NB4 (cell line): ENCODE measurements around the gene ACKR3.

ENCODE experiments used
- DNase-seq: peaks from one replicate; pipeline ENCODE4 v3.0.0; 2010; ENCODE audit warnings: low read depth
- H3K4me3 ChIP-seq: one replicate; pipeline ENCODE4 v1.5.1; 2011; ENCODE audit warnings: mild to moderate bottlenecking, low read depth, low read length, moderate library complexity
- MYC ChIP-seq: IDR thresholded peaks from 2 replicates; pipeline ENCODE4 v1.6.1; 2011; ENCODE audit warnings: low read depth, low read length
- POLR2A ChIP-seq: IDR thresholded peaks from 2 replicates; pipeline ENCODE4 v1.6.1; 2011; ENCODE audit warnings: mild to moderate bottlenecking; ENCODE audit not compliant: insufficient read length; ENCODE audit errors: extremely low read depth
- TF ChIP-seq, protein P1 (sequence below): IDR thresholded peaks from one replicate; pipeline ENCODE4 v1.5.1; 2012; ENCODE audit warnings: low read depth, low read length
- TF ChIP-seq, protein P2 (sequence below): IDR thresholded peaks from 2 replicates; pipeline ENCODE4 v1.6.1; 2011; ENCODE audit warnings: low read depth, low read length

The ACKR3 gene

DNA sequence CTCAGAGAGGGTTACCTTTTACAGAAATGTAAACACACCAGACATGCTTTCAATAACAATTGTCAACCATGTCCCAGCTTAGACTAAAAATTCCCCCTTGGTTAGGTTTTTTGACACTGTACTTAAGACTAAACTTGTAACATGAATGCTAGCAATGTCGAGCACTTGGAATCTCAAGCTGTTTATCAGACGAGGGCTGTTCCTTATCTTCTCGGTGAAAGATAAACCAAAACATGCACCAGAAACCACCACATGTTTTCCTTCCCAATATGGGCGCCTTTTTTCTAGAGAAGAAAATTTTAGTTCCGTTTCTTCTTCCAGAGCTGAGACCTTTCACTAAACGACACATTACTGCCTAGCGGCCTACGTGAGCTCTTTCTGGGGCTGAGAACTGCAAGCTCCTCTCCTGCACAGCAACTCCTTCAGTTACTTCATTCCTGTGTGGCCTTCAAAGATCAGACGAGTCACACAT lies 42.4 kb upstream of the ACKR3 start:
- no peak for DNase-seq
- TF ChIP-seq, protein P1, sequence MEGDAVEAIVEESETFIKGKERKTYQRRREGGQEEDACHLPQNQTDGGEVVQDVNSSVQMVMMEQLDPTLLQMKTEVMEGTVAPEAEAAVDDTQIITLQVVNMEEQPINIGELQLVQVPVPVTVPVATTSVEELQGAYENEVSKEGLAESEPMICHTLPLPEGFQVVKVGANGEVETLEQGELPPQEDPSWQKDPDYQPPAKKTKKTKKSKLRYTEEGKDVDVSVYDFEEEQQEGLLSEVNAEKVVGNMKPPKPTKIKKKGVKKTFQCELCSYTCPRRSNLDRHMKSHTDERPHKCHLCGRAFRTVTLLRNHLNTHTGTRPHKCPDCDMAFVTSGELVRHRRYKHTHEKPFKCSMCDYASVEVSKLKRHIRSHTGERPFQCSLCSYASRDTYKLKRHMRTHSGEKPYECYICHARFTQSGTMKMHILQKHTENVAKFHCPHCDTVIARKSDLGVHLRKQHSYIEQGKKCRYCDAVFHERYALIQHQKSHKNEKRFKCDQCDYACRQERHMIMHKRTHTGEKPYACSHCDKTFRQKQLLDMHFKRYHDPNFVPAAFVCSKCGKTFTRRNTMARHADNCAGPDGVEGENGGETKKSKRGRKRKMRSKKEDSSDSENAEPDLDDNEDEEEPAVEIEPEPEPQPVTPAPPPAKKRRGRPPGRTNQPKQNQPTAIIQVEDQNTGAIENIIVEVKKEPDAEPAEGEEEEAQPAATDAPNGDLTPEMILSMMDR: no peak
- no peak for TF ChIP-seq MYC
- TF ChIP-seq POLR2A: no peak
- TF ChIP-seq, protein P2, sequence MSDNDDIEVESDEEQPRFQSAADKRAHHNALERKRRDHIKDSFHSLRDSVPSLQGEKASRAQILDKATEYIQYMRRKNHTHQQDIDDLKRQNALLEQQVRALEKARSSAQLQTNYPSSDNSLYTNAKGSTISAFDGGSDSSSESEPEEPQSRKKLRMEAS: no peak

DNA sequence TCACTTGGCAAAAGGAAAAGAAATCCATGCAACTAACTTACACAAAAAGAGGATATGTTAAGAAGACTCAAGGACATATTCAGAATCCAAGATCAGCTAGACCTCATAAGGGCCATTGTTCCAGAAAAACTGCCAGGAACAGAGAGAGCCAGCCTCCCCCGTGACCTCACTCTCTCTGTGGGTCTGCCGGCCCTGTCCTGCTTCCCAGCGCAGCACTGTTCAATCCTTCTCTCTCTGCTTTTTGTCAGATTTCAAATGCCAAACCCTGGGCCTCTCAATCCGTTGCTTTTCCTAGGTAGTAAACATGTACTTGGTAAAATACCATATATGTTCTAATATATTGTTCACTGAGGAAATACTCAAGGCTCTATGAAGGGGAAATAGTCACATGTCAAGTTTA lies 40.0 kb upstream of the ACKR3 start:
- TF ChIP-seq, protein P1: no peak
- TF ChIP-seq POLR2A (no peak), MYC (no peak)
- DNase-seq: no peak
- no peak overlapping the region for H3K4me3 ChIP-seq

More for the DNA sequence above, 42.4 kb upstream of the ACKR3 start:
- no peak overlapping the region for H3K4me3 ChIP-seq

DNA sequence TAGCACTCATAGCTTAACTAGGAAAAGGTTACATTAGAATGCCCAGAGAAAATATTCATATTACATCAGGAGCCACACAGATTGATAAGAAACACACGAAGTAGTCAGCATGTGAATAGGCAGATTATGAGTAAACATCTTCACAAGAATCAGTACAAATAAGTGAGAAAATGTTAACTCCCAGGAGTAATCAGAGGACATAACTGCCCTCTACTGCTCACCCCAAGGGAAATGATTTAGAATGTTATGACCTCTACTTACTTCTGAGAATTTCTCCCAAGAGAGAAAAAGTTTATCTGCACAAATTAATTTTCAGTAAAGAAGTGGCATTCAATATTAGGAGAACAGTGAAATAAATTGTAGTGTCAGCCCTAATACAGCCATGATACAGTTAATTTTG lies 39.1 kb upstream of the ACKR3 start:
- H3K4me3 ChIP-seq: no peak overlapping the region
- DNase-seq: no peak
- TF ChIP-seq, protein P1: no peak
- TF ChIP-seq MYC: no peak
- TF ChIP-seq POLR2A: no peak
- TF ChIP-seq, protein P2: no peak

DNA sequence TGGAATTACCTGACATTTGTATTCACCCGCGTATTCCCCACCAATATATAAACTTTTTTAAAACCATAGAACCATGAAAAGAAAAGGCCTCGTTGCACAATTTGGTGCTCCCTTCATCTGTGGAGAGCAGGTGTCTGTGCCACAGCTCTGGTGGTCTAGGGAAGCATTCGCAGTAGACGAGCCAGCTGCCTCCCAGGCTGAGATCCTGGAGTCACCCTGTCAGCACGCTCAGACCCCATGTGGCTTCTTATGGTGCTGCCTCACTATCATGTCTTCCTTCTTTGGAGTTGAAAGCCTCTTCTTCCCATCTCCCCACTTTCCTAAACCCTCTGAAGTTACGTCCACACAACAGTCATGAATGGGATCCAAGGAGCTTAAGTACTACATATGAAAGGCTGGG lies 38.4 kb upstream of the ACKR3 start:
- DNase-seq: no peak
- TF ChIP-seq, protein P1: no peak
- TF ChIP-seq, protein P2: no peak
- TF ChIP-seq POLR2A (no peak), MYC (no peak)
- no peak overlapping the region for H3K4me3 ChIP-seq

DNA sequence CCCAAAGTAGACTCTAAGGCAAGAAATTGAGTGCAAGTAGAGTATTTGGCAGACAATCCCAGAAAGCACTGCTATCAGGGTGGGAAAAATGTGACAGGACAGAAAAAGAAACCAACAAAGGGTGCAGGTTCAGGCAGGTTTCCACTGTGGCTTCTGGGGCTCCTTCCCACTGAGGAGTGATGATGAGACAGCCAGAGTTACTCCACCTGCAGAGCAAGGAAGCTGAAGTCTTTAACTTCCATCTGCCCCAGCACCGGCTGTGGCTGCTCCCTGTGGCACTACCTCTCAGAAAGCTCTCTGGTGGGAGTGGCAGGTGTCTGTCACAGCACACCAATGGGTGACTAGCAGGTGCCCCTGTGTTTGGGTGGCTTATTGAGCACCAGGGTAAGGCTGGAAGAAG lies 37.6 kb upstream of the ACKR3 start:
- no peak for DNase-seq
- TF ChIP-seq POLR2A (no peak), MYC (no peak)
- TF ChIP-seq, protein P1: no peak
- TF ChIP-seq, protein P2: no peak
- no peak overlapping the region for H3K4me3 ChIP-seq

DNA sequence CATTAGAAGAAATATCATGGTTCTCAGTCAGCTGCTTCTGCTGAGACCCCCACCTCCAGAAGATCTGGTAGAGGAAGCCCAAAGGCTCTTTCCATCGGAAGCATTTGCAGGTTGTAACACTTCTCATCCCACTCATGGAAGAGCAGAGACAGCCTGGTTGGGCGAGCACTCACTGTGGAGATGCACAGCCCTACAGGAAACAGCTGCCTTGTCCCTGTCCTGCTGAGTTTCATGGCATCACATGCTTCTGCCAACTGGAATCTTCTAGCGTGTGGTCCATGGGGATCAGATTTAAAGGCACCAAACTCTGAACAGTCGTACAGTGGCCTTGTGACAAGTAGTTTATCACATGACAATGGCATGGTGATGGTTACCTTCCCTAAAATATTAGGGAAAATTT lies 36.3 kb upstream of the ACKR3 start:
- no peak for DNase-seq
- no peak overlapping the region for H3K4me3 ChIP-seq
- TF ChIP-seq POLR2A (no peak), MYC (no peak)
- TF ChIP-seq, protein P1: no peak
- TF ChIP-seq, protein P2: no peak
